Activated CD8-positive, alpha-beta memory T cell treated with anti-CD3 and anti-CD28 coated beads, Interleukin-2, amount 50 U/mL, for 24 hours (primary cell): ENCODE data around the gene ARHGAP30.

Experiments
- DNase-seq: peaks from one replicate; pipeline ENCODE4 v3.0.0-alpha.2; 2020; ENCODE audit errors: extremely low read depth

The ARHGAP30 gene

DNA sequence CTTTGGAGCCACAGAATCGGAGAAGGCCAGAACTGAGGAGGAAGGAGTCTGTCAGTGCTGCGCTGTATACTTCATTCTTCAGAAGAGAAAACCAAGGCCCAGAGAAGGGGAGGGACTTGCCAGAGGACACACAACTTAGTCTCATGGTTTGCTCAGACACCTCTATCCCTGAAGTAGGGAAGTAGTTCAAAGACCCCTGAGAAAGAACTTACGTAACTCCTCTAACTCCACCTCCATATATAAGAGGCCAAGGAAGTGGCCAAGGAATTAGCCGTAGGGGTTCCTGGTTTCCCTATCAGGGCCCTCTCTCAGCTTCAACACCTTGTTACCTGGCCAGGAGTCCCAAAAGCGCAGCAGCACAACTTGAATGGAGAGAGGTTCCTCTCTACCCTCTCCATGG, 20.2 kb upstream of the ARHGAP30 start:
- no peak for DNase-seq

DNA sequence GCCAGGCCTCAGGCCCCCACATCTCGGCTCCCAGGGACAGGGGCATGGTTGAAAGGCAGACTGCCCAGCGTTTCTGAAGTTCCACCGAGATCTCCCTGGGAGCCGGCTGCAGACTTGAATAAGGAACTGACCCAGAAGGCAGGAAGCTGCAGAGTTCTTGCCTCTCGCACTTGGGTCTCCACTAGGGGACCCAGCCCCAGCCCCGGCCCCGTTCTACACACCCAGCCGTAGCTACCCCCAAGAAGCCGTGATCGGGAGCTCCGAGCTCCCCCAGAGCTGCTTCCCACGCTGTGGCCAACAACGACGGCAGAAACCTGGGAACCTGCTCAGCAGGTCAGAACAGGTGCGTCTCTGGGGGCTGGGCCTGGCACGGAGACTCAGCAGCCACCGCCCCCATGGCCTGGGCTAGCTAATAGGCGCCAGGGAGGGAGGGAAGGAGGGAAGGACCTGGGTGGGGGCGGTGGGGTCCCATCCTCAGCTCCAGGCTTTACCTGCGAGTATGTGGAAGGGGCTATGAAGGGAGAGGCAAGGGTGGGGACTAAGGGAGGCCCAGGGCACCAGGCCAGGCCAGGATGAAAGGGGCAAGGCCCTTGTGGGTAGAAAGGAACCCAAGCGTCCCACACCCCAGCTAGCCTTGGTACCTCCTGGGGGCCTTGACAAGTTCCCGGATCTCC, 19.7 kb upstream of the ARHGAP30 start, which contains the start of gene NECTIN4:
Gene NECTIN4, minus strand, starts transcription at position 308 of the 674 bp plus-strand sequence. Its CDS starts 262 bp downstream, at position 46.
- no peak for DNase-seq

DNA sequence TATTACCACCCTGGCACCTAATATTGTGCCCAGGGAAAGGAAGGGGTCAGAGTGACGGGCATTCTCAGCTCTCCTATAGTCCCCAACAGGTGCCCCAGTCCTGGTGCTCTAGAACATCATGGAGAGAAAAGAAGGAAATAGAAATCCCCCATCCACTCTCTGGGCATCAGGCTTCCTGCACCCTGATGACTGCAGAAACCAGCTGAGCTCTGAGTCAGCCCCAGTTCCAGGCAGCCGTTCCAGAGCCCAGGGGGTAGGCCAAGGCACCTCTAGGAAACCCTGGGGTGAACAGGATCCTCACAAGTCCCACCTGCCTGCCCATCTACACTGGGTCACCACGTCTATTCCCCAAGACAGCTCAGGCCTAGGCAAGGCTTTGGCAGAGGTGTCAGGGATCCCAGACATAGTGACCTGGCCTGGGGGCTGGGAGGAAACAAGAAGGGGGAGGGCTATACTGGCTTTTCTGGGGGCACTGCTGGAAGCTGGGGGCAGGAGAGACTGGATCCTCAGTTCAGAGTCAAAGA, 19.0 kb upstream of the ARHGAP30 start:
- DNase-seq, result no peak

DNA sequence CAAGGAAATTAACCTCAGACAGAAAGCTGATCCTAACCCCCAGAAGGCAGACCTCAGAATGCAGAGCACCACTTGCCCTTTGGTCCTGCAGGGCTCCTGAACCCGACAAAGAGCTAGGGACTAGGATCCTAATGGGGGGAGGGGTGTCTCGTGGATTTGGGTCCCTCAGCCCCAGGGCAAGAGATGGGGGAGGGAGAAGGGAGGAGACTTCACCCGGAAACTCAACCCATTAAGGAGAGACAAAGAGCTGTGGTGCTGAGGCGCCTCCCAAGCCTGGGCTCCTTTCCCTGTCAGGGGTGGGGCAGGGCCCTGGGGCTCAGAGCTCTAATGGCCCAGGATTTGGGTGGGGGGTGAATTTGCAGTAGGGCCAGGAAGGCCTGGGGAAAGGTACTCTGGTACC, 16.8 kb upstream of the ARHGAP30 start:
- no peak for DNase-seq

DNA sequence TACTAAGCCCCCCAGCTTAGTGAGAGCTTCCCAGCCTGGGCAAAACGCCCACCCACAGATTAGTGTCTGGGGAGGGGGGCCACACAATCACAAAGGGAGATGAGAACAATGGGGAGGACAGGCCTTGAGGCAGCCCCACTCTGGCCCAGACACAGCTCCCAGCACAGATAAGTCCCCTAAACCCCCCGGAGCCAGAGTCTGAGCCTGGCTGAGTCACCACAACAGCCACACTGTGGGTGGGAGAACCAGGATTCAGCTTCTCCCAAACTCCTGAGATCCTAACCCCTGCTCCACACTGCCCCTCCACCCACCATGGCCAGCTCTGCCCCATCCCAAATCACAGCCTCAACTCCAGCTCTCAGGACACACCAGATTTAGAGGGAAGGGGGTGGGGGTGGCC, 15.5 kb upstream of the ARHGAP30 start:
- no peak for DNase-seq

DNA sequence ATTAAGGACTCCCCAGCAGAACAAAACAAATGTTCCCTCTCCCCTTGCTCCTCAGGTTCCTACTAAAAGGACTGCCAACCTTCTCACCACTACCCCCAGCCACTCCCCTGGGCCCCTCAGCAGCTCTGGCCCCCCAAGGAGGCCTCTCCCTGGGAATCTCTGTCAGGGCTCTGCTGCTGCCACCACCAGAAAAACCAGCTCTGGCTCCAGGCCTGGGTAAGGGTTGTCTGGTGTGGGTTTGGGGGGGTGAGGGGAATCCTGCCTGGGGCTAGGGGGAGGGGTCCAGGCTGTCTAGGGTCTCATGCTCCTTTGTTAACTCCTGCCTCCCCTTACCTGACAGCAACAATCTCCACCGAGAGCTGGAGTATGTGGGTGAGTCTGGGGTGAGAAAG, 14.9 kb upstream of the ARHGAP30 start:
- DNase-seq, result no peak

DNA sequence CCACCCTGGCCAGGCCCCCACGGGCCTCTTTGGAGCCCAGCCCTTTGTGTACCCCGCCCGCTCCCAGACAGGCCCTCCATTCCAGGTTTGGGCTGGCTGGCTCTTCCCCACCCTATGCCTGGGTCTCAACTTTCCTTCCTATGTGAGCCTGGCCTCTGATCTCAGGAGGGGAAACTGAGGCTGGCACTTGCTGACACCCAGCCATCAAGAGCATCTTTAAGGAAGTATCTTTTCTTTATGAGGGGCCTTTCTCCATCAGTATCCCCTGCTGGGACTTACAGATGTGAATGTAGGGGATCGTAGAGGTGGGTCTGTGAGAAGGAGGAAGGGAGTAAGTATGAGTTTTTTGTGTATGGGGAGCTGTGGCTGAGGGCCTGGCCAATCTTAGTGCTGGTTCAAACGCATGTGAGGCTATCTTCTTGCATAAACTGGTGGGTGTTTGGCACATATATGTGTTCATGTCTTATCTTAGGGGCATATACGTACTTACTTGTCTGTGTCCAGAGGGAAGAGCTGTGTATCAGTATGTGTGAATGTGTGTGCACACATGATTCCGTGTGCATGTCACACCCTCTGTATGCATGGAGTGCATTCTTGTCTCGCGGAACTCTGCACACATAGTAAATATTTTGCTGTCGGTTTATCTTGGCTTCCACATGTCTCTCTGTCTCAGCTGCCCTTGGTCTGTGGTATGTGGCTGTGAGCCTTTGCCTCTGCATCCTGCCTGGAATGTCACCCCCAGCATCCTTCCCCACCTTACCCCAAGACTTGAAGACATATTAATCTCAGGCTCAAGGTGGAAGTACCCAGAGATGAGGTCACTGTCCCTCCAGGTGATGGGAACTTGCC, 14.3 kb upstream of the ARHGAP30 start:
- DNase-seq, result no peak

DNA sequence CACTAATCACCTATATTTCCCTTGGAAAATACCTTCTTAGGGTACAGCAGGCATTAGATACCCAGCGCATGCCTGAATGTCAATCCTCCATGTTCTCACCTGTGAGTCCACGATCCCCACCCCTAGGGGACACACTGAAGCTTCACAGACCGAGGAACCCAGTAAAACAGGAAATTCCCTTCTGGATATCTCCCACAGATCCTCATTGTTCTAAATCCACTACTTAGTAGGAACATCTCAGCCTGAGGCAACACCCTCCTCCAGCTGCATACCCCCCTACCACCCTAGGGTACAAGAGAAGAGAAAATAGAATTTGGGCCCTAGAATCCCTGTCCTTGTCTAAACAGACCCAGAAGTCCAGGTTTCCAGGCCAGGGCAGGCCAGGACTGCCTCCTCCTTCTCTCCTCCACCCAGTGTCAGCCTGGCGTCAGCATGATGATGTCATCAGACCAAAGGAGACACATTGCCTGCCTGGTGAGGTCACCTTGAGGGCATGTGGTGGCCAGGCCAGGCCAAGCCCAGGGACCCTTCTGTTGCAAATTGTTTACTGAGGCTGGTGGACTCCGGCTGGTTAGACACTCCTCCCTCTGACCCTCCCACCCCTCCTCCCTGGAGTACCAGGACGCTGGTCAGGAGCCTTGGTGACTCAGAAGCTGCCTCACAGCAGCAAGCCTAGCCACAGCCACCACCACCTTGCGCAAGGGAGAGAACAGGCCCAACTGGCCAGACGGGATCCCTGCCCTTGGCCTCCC, 13.5 kb upstream of the ARHGAP30 start:
- DNase-seq, result no peak

DNA sequence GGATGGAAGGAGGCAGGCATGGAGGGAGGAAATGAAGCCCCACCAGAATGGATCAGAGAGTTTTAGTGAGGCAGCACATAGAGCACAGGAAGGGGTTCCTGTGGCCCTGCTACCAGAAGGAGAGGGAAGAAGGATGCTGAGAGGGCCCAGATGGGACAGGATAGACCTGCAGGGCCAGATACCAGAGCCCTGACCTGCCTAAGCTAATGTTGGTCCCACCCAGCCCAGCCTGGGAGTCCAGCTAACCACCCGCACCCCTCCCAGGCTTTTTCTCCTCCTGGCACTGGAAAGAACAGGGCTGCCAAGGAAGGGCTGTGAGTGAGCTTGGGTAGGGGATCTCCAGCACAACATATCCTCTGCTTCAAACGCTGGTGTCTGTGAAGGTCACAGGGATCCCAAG, 12.8 kb upstream of the ARHGAP30 start:
- no peak for DNase-seq

DNA sequence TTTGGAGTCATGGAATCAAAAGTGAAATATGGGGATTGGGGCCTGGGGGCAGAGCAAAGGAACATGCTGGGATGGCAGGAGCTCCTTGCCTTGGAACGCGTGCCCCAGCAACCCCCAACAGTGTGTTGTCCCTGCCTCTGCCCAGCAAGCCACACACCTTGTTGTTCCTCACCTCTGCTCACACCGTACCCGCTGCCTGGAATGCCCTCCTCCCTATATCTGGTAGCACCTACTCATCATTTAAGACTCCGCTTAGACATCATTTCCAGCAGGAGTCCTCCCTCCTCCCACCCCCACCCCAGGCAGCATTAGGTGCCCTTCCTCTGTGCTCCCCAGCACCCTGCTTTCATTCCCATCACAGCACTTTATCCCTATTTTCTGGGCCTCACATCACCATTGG, 11.8 kb upstream of the ARHGAP30 start:
- DNase-seq, result no peak

DNA sequence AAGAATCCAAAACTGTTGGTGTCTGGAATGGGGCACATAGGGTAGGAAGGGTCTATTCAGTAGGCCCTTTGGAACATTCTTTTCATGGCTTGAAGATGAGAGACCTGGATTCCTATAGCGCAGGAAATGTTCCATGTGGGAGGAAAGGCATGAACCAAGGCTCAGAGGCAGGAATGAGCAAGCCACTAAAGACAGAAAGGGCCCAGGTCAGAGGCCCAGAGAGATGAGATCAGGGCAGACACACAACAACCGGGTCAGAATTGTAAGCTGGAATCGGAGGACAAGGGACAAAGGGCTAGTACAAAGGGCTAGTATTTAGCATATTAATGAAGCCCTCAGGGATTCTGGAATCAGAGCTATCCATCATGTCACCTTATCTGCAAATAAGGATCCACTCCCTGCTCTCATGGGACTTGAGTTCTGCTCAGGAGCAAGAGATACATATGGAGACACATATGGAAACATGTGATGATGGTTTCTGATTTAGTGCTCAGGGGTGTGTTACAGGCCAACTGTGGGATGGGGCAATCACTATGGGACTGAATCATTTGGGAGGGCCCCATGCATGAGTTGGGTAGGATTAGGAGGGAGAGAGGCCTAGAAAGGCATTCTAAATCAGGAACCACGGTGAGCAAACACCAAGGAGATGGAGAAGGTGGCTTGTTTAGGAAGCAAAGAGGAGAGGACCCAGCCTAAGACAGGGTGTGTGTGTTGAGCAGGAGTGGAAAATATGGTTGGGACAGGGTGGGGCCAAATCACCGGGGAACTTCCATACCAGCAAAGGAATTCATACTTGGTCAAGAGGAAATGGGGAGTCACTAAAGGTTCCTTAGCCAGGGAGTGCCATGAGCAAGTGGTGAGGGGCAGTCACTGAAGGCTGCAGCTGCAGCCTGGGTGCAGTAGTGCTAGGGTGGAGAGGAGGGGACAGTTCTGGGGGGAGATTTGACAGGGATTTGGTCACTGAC, 11.0 kb upstream of the ARHGAP30 start:
- DNase-seq, result no peak

DNA sequence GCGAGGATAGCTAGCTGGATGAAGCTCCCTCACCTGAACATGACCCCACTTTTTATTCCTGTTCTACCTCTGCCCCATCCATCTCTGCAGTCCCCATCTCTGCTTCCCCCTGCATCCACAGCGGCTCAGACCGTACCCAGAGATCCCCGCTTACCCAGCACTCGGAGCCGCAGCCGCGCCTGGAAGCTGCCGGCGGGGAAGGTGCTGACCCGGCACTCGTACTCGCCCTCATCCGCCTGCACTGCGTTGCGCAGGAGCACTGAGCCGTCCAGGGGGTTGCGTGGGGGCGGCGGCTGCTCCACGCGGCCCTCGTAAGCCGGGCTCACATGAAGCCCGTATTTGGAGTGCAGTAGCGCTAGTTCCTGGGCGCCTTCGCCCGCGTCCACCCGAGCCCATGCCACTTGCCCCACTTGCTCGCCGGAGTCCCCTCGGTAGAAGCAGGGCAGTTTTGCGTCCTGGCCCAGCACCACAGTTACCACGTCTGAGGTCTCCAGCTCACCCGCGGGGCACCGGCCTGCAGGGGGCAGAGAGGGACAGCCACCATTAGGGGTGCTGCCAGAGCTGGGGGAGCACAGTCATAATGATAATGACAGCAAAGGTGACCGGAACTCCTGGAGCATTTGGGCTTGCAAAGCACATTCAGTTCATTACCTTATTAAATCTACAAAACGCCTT, 9.9 kb upstream of the ARHGAP30 start:
- DNase-seq, result no peak

DNA sequence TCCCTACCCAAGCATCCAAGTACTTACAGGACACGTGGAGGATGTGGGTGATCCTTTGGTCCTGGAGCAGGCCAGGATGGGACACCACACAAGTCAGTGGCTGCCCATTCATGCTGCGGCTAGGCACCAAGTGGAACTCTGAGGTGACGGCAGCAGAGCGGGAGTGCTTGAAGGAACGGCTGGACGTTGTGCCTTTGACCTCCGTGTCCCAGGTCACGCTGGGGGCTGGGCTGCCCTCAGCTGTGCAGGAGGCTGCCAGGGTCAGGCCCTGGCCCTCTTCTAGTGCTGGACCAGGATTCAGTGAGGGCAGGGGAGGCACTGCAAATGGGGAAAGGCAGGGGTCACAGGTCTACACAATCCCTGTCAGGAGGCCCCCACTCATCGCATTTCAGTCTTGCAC, 7.7 kb upstream of the ARHGAP30 start:
- no peak for DNase-seq

DNA sequence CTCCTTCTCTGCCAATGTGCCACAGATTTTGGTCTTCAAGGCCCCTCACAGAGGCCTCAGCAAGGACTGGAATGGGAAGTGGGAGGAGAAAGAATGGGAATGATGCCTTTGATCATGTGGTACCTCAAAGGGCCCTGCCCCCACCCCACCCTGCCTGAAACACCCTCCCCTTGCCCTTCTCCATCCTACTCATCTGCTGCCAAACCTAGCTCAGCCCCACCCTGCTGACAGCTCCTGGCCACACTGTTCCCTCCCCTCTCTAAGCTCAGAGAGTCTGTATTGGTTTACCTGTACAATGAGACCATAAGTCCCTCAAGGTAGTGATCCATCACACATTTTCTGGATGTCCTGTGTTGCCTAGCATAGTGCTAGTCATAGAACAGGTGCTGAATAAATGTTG, 6.7 kb upstream of the ARHGAP30 start:
- DNase-seq, result no peak

DNA sequence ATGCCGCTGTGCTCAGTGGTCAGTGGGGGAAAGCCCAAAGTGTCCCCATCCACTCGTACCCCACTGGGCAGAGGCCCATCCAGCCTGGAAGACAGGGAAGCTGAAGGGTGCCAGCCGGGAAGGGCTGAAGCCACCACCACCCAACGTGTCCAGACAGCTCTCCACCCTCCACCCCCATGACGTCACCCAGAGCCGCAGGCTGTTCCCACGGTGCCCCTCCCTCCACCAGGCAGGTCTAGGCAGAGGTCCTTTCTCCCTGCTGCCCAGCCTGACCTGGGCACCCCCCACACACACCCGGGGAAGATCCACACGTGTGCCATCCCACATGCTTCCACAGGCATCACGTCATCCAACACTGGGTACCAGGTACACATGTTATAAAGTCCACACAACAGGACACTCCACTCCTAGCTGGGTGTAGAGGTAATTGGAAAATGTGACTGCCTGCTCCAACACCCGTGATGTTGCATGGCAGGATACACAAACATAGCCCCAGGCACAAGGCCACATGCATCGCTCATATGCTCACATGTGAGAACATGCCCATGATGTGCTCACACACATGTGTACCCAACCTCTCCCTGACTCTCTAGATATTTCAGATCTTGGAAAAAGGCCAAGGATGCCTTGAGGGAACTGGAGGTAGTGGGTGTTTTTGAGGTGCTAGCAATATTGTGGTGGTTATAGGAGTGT, 5.1 kb upstream of the ARHGAP30 start:
- DNase-seq, result no peak

DNA sequence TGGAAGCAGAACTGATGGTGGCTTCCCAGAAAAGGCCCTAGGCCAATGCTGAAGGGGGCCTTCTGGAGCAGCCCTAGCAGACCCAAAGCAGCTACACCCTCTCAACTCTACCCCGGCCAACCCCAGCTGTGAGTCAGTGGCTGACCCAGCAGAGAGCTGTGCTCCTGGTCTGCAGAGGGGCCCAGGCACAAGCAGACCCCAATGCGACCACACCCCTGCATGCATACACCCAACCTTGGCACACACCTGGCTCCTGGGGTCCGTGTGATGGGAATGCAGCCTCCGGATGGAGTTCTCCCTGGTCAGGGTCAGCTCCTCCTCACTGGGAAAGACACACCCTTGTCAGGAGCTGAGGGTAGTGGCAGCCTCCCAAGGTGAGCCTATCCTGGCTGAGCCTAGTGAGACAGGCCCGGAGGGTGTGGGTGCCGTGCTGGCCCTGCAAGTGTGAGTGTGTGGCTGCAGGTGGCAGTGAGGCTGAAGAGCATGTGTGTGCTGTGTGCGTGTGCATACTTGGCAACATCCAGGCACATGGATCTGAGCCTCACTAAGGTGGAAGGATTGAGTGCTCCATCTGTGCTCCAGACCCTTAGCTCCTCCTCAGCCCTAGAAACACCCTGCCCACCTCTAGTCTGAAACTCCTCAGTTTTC, 3.9 kb upstream of the ARHGAP30 start:
- DNase-seq, result no peak

DNA sequence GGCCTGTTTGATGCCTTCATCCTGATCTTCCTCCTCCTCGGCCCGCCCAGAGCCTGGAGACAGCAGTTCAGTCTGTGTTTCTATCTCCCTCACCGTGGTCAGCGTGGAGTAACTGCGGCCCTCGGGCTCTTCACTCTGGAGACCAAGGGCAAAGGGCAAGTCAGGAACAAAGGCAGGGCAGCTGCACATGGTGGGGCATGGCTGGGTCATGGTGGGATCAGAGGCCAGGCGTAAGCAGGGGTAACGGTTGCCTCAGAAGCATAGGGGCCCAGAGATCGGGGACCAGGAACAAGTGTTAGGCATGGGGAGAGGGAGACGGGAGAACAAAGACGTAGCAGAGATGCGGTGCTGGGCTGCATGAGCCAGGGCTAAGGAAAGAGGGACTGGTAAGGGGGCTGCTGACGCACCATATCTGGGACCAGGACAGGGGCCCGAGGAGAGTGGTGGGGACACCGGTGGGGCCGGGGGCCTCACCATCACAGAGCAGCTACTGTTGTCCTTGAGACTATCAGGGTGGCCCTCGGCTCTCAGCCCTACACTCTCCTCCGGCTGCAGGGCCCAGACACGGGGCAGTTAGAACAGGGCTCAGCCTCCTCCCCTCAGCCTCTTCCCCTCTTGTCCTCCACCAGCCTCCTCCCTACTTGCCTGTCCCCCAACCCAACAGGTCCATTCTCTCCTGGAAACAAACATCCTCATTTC, 3.2 kb upstream of the ARHGAP30 start:
- no peak for DNase-seq

DNA sequence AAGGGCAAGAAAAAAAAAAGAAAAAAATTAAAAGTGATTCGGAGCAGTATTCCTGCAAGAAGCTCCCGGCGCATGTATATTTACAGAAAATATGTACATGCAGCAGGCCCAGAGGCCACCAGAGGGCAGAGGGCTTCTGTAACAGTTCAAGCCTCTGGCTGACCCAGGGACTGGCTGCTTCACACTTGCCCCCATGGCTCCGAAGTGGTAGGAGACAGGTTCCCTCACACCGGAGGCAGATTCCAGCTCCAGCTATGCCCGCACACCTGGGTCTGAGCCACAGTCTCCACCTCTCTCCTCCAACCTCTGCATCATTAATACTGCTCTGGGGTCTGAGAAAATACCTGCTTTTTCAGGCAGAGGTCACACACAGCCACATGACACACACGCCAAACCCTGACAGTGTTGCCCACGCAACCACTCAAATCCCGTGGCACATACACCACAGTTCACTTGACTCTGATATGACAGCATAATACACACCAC, 2.2 kb upstream of the ARHGAP30 start:
- DNase-seq, result no peak

DNA sequence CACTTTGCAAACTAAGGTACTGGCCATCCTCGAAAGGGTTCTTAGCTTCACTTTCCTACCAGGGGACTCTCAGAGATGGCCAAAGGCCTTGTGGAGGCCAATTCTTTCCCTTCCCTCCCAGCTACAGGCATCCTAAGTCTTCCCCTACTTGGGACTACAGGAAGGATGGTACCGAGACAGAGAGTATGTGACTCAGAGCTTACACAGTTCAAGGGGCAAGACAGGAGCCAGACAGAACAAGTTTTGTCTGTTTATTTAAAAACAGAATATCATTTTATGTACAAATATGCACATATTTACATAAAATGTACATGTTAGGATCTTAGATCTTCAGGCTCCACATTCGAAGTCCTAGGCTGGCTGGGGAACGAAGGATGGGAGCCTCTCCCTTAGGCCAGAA, 1.1 kb upstream of the ARHGAP30 start:
- DNase-seq, result no peak
